Nephron progenitor cell (in vitro differentiated cells): ENCODE results near the gene STAG2.
A peak's percentile ranks its signal among the peaks of the same experiment; 100 is the strongest.

Experiments used
- DNase-seq: peaks from one replicate; pipeline ENCODE4 v3.0.0; 2021
- H3K27ac Mint-ChIP-seq: 2 replicates; pipeline ENCODE4 v1.8.0; 2021; ENCODE audit warnings: mild to moderate bottlenecking, moderate library complexity, mixed read lengths
- H3K27me3 Mint-ChIP-seq: 2 replicates; pipeline ENCODE4 v1.8.0; 2021; ENCODE audit warnings: mild to moderate bottlenecking, low read depth, mixed read lengths; ENCODE audit not compliant: poor library complexity
- H3K36me3 Mint-ChIP-seq: 2 replicates; pipeline ENCODE4 v1.8.0; 2021; ENCODE audit warnings: low read depth, mixed read lengths
- H3K4me1 Mint-ChIP-seq: 2 replicates; pipeline ENCODE4 v1.8.0; 2021; ENCODE audit warnings: mixed read lengths
- H3K4me3 Mint-ChIP-seq: 2 replicates; pipeline ENCODE4 v1.8.0; 2021; ENCODE audit warnings: mild to moderate bottlenecking, moderate library complexity, mixed read lengths
- H3K9me3 Mint-ChIP-seq: 2 replicates; pipeline ENCODE4 v1.8.0; 2021; ENCODE audit warnings: mild to moderate bottlenecking, moderate library complexity, mixed read lengths
- CTCF ChIP-seq: fragments of 200-600 bp; sonication (generic); IDR thresholded peaks from 2 replicates; pipeline ENCODE4 v1.5.0; 2021; ENCODE audit warnings: antibody characterized with exemption

STAG2 gene

DNA sequence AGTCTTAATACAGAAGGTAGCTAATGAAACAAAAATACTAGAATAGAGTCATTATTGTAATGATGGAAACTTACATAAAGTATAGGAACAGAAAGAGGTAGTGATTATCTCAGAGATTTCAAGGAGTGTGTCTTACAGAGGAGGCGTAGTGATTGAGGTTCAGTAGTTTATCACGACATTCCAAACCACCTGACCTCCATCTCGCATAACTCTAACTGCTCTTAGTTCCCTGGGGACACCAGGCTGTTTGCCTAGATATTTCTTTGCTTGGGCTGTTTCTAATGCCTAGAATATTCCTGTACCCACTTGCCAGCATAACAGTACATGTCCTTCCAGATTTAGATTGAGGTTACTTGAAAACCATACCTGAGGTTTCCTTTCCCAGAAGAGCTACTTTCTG is 29.1 kb downstream of the STAG2 start:
- H3K4me3 Mint-ChIP-seq, result no peak overlapping the region
- DNase-seq, result no peak
- H3K36me3 Mint-ChIP-seq, result peaks cover 63% of the 10 kb centered on the region
- no peak overlapping the region for H3K27ac Mint-ChIP-seq
- no peak for TF ChIP-seq CTCF
- H3K4me1 Mint-ChIP-seq, result peaks cover 6% of the 10 kb centered on the region
- peaks cover 3% of the 10 kb centered on the region for H3K27me3 Mint-ChIP-seq
- peaks cover 70% of the 10 kb centered on the region for H3K9me3 Mint-ChIP-seq

DNA sequence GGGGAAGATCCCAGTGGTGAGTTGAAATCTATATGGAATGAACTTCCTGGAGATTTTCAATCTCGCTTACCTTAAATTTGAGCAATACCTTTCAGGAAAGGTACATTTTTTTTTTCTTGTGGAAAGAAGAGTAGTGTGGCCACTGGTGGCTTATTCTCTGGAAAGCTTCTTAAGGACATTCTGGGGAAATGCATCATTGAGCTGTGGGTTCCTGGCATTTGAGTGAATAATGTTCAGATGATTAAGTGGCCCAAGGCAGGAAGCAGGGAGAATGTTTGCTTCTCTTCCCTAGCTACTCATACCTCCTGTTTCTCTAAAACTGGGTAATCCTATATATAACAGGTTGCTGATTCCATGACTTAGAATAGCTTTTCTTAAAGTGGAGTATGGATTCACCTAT is 31.8 kb downstream of the STAG2 start:
- peak overlapping the region; percentile 39 for H3K27ac Mint-ChIP-seq
- H3K4me3 Mint-ChIP-seq, result no peak overlapping the region
- TF ChIP-seq CTCF, result no peak
- peaks cover 3% of the 10 kb centered on the region for H3K27me3 Mint-ChIP-seq
- peaks cover 74% of the 10 kb centered on the region for H3K9me3 Mint-ChIP-seq
- no peak for DNase-seq
- H3K36me3 Mint-ChIP-seq, result peaks cover 73% of the 10 kb centered on the region
- peaks cover 6% of the 10 kb centered on the region for H3K4me1 Mint-ChIP-seq

DNA sequence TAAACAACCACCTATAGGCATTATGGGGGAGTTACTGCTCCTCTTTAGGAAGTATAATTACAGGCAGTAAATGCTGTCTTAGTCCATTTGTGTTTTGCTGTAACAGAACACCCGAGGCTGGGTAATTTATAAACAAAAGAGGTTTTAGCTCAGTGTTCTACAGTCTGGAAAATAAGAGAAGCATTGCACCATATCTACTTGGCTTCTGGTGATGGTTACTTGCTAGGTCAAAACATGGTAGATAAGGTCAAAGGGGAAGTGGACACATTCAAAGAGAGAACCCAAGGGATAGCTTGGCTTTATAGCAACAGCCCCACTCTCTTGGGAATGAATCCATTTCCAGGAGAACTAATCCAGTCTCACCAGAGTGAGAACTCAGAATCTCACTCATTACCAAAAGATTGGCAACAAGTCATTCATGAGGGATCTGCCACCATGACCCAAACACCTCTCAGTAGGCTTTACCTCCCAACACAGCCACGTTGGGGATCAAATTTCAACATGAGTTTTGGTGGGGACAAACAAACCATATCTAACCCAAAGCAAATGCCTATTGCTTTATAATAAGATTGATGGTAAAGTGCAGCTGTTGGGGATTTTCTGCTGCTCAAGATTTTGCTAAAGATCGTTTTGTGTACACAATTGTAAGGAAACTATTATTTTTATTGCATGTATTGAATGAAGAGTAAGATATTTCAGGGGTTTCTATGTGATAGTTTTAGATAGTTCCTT is 32.6 kb downstream of the STAG2 start:
- Mint-ChIP-seq H3K36me3 (peaks cover 71% of the 10 kb centered on the region), H3K4me3 (no peak overlapping the region), H3K27ac (no peak overlapping the region), H3K4me1 (peaks cover 6% of the 10 kb centered on the region), H3K27me3 (peaks cover 3% of the 10 kb centered on the region), H3K9me3 (peaks cover 71% of the 10 kb centered on the region)
- no peak for TF ChIP-seq CTCF
- DNase-seq, result no peak

GRCh38 chrX:123994730-123995129 is 33.2 kb downstream of the STAG2 start:
- Mint-ChIP-seq H3K27ac (peak overlapping the region; percentile 28), H3K4me1 (peaks cover 6% of the 10 kb centered on the region), H3K9me3 (peaks cover 74% of the 10 kb centered on the region), H3K36me3 (peaks cover 72% of the 10 kb centered on the region), H3K27me3 (peaks cover 3% of the 10 kb centered on the region), H3K4me3 (no peak overlapping the region)
- TF ChIP-seq CTCF, result no peak
- DNase-seq, result no peak

- no peak for DNase-seq
- Mint-ChIP-seq H3K9me3 (peaks cover 49% of the 10 kb centered on the region), H3K27me3 (no peaks in the 10 kb centered on the region), H3K4me3 (no peak overlapping the region), H3K36me3 (peaks cover 58% of the 10 kb centered on the region), H3K27ac (peak overlapping the region; percentile 36), H3K4me1 (no peaks in the 10 kb centered on the region)
- TF ChIP-seq CTCF, result no peak
These were observed 40.1 kb downstream of the STAG2 start for GRCh38 chrX:124001581-124001980.

DNA sequence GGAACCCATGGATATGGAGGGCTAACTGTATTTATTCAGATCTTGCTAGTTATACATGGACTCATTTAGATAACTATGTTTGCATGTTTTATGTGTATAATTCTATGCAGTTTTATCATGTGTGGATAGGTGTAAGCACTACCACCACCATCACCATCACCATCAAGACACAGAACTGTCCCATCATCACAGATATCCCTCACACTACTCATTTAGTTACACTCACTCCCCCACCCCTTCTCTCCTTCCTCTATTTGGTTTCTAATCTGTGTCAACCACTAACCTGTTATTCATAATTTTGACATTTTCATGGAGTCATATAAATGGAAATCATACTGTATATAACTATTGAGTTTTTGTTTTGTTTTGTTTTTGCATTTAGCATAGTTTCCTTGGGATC is 43.7 kb downstream of the STAG2 start:
- Mint-ChIP-seq H3K4me3 (no peak overlapping the region), H3K4me1 (no peaks in the 10 kb centered on the region), H3K27ac (no peak overlapping the region), H3K27me3 (no peaks in the 10 kb centered on the region), H3K9me3 (peaks cover 49% of the 10 kb centered on the region), H3K36me3 (peaks cover 66% of the 10 kb centered on the region)
- no peak for TF ChIP-seq CTCF
- no peak for DNase-seq
